B cell (primary cell): Measurements from ENCODE around the gene DNM2. TPM values are rescaled to one million over a fixed set of nuclear protein-coding genes. Genes with fewer than 3 reads are reported as not detected.
"Not testable (repeated sequence)": the region's sequence is repeated elsewhere in the genome, so short reads cannot be mapped to it uniquely, and the experiment has no call there.

Experiments used
- ATAC-seq: fragments of 200-7000 bp; cut with Tn5 transposase; one replicate; pipeline ENCODE4 v1.10.0; 2021; ENCODE audit warnings: low read depth, mild to moderate bottlenecking, moderate number of reproducible peaks, moderate library complexity
- CTCF ChIA-PET: fragments of 350-600 bp; sonication (Branson Sonifier 250); formaldehyde crosslinking; loops from one replicate; lab custom pipeline; 2021; ENCODE audit warnings: antibody characterized with exemption, inconsistent platforms; lab: Charles Lee
- POLR2A ChIA-PET: fragments of 350-600 bp; sonication (Branson Sonifier 250); formaldehyde crosslinking; loops from one replicate; lab custom pipeline; 2021; ENCODE audit warnings: antibody characterized with exemption; lab: Charles Lee
- DNase-seq: peaks from one replicate; pipeline ENCODE4 v3.0.0; 2013
- H2AFZ ChIP-seq: 2 replicates; pipeline ENCODE4 v1.6.1; 2012; ENCODE audit warnings: mild to moderate bottlenecking, low read depth, low read length; ENCODE audit not compliant: insufficient read depth, poor library complexity, severe bottlenecking
- H3K27ac ChIP-seq, 2 donors: 1 replicate in 1 of 2; 2 replicates in 1 of 2; pipeline ENCODE4 v1.5.1; 2012 to 2013; ENCODE audit warnings: low read length in 2 of 2, mild to moderate bottlenecking in 2 of 2, moderate library complexity in 1 of 2
- H3K27me3 ChIP-seq, 4 experiments: fragments of 200-600 bp in 1 of 4; sonication (generic) in 1 of 4; replicated peaks in 1 of 4; 1 replicate in 2 of 4; 2 replicates in 2 of 4; pipeline versions ENCODE4 v1.6.1 to v1.7.0; 2013 to 2016; ENCODE audit warnings: low read length in 3 of 4, mild to moderate bottlenecking in 2 of 4, mixed read lengths in 1 of 4, moderate library complexity in 1 of 4; ENCODE audit not compliant: insufficient read depth in 4 of 4, control insufficient read depth in 3 of 4; ENCODE audit errors: control extremely low read depth in 1 of 4
- H3K36me3 ChIP-seq, 2 experiments: replicated peaks in 1 of 2; 1 replicate in 1 of 2; 2 replicates in 1 of 2; pipeline versions ENCODE4 v1.6.1 to v1.7.1; 2013; ENCODE audit warnings: low read length in 1 of 2; ENCODE audit not compliant: insufficient read depth in 2 of 2, control insufficient read depth in 1 of 2; ENCODE audit errors: control extremely low read depth in 1 of 2, extremely low read depth in 1 of 2
- H3K4me1 ChIP-seq, 2 donors: fragments of 200-600 bp in 1 of 2; sonication (generic) in 1 of 2; 1 replicate in 1 of 2; 2 replicates in 1 of 2; pipeline versions ENCODE4 v1.5.1 to v1.6.1; 2013 to 2017; ENCODE audit warnings: low read length in 2 of 2; ENCODE audit not compliant: control insufficient read depth in 2 of 2, insufficient read depth in 2 of 2
- H3K4me2 ChIP-seq: replicated peaks from 2 replicates; pipeline ENCODE3; 2012; ENCODE audit warnings: mild to moderate bottlenecking, low read depth, low read length; ENCODE audit not compliant: poor library complexity, severe bottlenecking
- H3K4me3 ChIP-seq, 5 experiments: fragments of 200-600 bp in 1 of 5; sonication (generic) in 1 of 5; 1 replicate in 3 of 5; 2 replicates in 2 of 5; pipeline versions ENCODE4 v1.5.1 to v1.7.0; 2011 to 2016; ENCODE audit warnings: low read length in 4 of 5, mild to moderate bottlenecking in 4 of 5, low read depth in 2 of 5, control low read depth in 1 of 5, moderate library complexity in 1 of 5; ENCODE audit not compliant: insufficient read depth in 1 of 5; ENCODE audit errors: control extremely low read depth in 1 of 5, extremely low read depth in 1 of 5
- H3K79me2 ChIP-seq: fragments of 200-600 bp; sonication (generic); one replicate; pipeline ENCODE4 v1.6.0; 2016; ENCODE audit warnings: low read length; ENCODE audit not compliant: control insufficient read depth, insufficient read depth
- H3K9ac ChIP-seq: fragments of 200-600 bp; sonication (generic); 2 replicates; pipeline ENCODE4 v1.6.1; 2017; ENCODE audit warnings: mild to moderate bottlenecking, low read length, moderate library complexity
- H3K9me3 ChIP-seq, 3 donors: one replicate each; pipeline versions ENCODE4 v1.6.1 to v1.7.1; 2013; ENCODE audit warnings: low read length in 2 of 3; ENCODE audit not compliant: control insufficient read depth in 2 of 3, insufficient read depth in 1 of 3; ENCODE audit errors: control extremely low read depth in 1 of 3
- H4K20me1 ChIP-seq: 2 replicates; pipeline ENCODE4 v1.6.0; 2012; ENCODE audit warnings: mild to moderate bottlenecking, low read length; ENCODE audit not compliant: insufficient read depth, control insufficient read depth, poor library complexity, severe bottlenecking
- H3K27ac Mint-ChIP-seq: one replicate; pipeline ENCODE4 v1.8.0; 2021; ENCODE audit warnings: mixed read lengths
- H3K27me3 Mint-ChIP-seq: one replicate; pipeline ENCODE4 v1.8.0; 2021; ENCODE audit warnings: mixed read lengths
- H3K4me1 Mint-ChIP-seq: one replicate; pipeline ENCODE4 v1.8.0; 2021; ENCODE audit warnings: mixed read lengths
- H3K4me3 Mint-ChIP-seq: one replicate; pipeline ENCODE4 v1.8.0; 2021; ENCODE audit warnings: mixed read lengths
- H3K9me3 Mint-ChIP-seq: one replicate; pipeline ENCODE4 v1.8.0; 2022; ENCODE audit warnings: mixed read lengths; ENCODE audit not compliant: insufficient read depth
- CTCF ChIP-seq: fragments of 200-600 bp; IDR thresholded peaks from one replicate; pipeline ENCODE4 v1.8.0; 2022; ENCODE audit warnings: antibody characterized with exemption, mild to moderate bottlenecking
- EZH2 ChIP-seq: IDR thresholded peaks from 2 replicates; pipeline ENCODE4 v1.6.1; 2012; ENCODE audit warnings: borderline replicate concordance, low read depth, mild to moderate bottlenecking, moderate library complexity, low read length; ENCODE audit not compliant: insufficient read depth, poor library complexity, severe bottlenecking
- WGBS: methylation state at CpG from one replicate; pipeline ENCODE4 v1.1.5; 2013; ENCODE audit warnings: missing lambda C conversion rate; ENCODE audit not compliant: insufficient coverage; 5-methylcytosine and 5-hydroxymethylcytosine counted together
- intact Hi-C: fragments of 100-400 bp; cut with micrococcal nuclease; formaldehyde crosslinking; loops from one replicate; pipeline ENCODE4 v1.10.0; 2022
- polyA plus RNA-seq: library from polyadenylated mRNA; depleted of rRNA; stranded (reverse); fragments of >200 nt; gene quantifications from 2 replicates; pipeline ENCODE4 v1.2.3, GENCODE V29; 2012
- total RNA-seq, 2 donors: library from RNA; stranded (reverse); fragments of 120-200 nt in 1 of 2; gene quantifications; 1 replicate in 1 of 2; 2 replicates in 1 of 2; pipeline versions ENCODE4 v1.2.3 to v1.2.4, GENCODE V29; 2013 to 2022

Gene DNM2
- total and polyA plus RNA-seq, 2 donors (not counting 1 experiment from before 2014, with no cell fraction given), result 163 to 353 TPM

- peaks cover 7 to 17% of the 10 kb centered on the region in 2 donors for H3K4me1 ChIP-seq
- DNase-seq (no peak), ATAC-seq (peak; percentile 20)
- POLR2A ChIA-PET, result interaction anchor here (0.5 to 2.0 kb wide), 13 partner anchors 23 to 1893 kb away, joined by 3 to 18 read pairs (median 8); partner anchors contain the start of genes CARM1, DNM2 and QTRT1
- H3K4me1 Mint-ChIP-seq, result peaks cover 14% of the 10 kb centered on the region
- peaks cover 1 to 31% (median 9%) of the 10 kb centered on the region in 3 donors for H3K9me3 ChIP-seq
- peak overlapping the region; percentile 64 to 97 (median 94) for H3K4me3 ChIP-seq
- H3K27ac Mint-ChIP-seq, result peak overlapping the region; percentile 100
- H4K20me1 ChIP-seq, result peaks cover 7% of the 10 kb centered on the region
- no peaks in the 10 kb centered on the region for H3K27me3 ChIP-seq
- TF ChIP-seq EZH2, result no peak
- TF ChIP-seq CTCF, result no peak
- H3K9me3 Mint-ChIP-seq, result peaks cover 6% of the 10 kb centered on the region
- H3K4me2 ChIP-seq, result peak overlapping the region; percentile 87
- CTCF ChIA-PET, result interaction anchor here (0.6 to 5.0 kb wide), 11 partner anchors 9 to 736 kb away, joined by 3 to 62 read pairs (median 4); partner anchors contain the start of genes CARM1, DNM2 and QTRT1
- intact Hi-C loops, result loop anchor here (1.0 to 5.0 kb wide), 6 partner anchors 28 to 1019 kb away; partner anchors contain the start of genes CARM1 and FBXL12
- peak overlapping the region; percentile 95 to 97 for H3K27ac ChIP-seq
- H2AFZ ChIP-seq, result peak overlapping the region; percentile 85
- H3K79me2 ChIP-seq, result no peaks in the 10 kb centered on the region
- H3K4me3 Mint-ChIP-seq, result peak overlapping the region; percentile 96
- 30% methylated on average over 33 of the region's 38 CpGs for WGBS
- H3K27me3 Mint-ChIP-seq, result no peaks in the 10 kb centered on the region
- peak overlapping the region; percentile 92 for H3K9ac ChIP-seq
- H3K36me3 ChIP-seq, result peaks cover 0 to 13% of the 10 kb centered on the region in 2 experiments
Measured at GRCh38 chr19:10836479-10837330, 118.8 kb downstream of the DNM2 start.

- H3K27me3 ChIP-seq, H3K27ac Mint-ChIP-seq, H3K4me3 ChIP-seq, H3K9me3 Mint-ChIP-seq, POLR2A ChIA-PET, H3K4me3 Mint-ChIP-seq, H3K4me2 ChIP-seq, H3K9ac ChIP-seq, H2AFZ ChIP-seq, H3K79me2 ChIP-seq, H3K36me3 ChIP-seq, H3K27ac ChIP-seq, H3K27me3 Mint-ChIP-seq, H4K20me1 ChIP-seq, ATAC-seq: not testable (repeated sequence)
- peaks cover 14% of the 10 kb centered on the region for H3K4me1 Mint-ChIP-seq
- WGBS, result 94% methylated on average over 6 of the region's 7 CpGs
- H3K9me3 ChIP-seq, result peaks cover 1 to 31% (median 9%) of the 10 kb centered on the region in 3 donors
- intact Hi-C loops, result loop anchor here (5.0 kb wide), 1 partner anchor 1020 kb away; the partner anchor contains the start of gene FBXL12
- DNase-seq, result peak; percentile 8
- CTCF ChIA-PET, result interaction anchor here (0.6 to 5.0 kb wide), 5 partner anchors 9 to 735 kb away, joined by 3 to 62 read pairs (median 5); partner anchors contain the start of gene DNM2
- H3K4me1 ChIP-seq, result peaks cover 7 to 17% of the 10 kb centered on the region in 2 donors
Measured at GRCh38 chr19:10837649-10838048, 119.8 kb downstream of the DNM2 start.
